ENCODE data around the gene CHST11.

CHST11 gene

DNA sequence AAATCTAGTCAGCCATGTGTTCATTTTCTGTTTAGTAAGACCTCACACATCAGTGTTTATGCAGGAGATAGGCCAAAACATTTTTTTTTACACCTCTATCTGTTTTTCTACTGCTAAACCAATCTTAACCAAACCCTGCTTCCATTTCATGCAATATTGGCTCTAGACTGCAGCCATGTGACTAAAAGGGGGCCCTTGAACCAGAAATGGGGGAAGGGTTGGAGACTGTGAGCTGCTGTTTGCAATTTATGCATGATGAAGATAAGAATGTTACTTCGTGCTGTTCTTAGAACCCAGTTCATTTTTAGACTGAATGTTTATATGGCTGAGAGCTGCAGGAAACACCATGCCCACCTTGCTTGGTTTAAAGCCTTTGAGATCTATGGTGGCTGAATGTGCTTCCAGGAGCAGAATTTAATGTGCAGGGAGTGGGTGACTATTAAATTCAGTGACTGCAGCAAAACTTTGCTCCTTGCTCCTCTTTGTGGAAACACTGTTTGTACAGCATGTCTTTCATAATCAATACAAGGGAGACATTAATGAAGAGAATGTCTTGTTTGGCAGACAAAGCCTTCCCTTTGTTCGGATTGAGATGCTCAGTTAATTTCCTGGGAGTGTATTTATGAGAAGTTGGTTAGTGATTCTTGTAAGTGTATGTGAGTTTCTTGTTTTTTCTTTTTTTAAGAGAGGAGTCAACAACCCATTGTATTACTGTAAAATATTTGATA lies 53.6 kb downstream of the CHST11 start:
- no peak overlapping the region for H3K4me3 ChIP-seq (ENCODE audit: low read depth, low read length)
- TF ChIP-seq, protein P1, sequence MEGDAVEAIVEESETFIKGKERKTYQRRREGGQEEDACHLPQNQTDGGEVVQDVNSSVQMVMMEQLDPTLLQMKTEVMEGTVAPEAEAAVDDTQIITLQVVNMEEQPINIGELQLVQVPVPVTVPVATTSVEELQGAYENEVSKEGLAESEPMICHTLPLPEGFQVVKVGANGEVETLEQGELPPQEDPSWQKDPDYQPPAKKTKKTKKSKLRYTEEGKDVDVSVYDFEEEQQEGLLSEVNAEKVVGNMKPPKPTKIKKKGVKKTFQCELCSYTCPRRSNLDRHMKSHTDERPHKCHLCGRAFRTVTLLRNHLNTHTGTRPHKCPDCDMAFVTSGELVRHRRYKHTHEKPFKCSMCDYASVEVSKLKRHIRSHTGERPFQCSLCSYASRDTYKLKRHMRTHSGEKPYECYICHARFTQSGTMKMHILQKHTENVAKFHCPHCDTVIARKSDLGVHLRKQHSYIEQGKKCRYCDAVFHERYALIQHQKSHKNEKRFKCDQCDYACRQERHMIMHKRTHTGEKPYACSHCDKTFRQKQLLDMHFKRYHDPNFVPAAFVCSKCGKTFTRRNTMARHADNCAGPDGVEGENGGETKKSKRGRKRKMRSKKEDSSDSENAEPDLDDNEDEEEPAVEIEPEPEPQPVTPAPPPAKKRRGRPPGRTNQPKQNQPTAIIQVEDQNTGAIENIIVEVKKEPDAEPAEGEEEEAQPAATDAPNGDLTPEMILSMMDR (IDR thresholded peaks at IDR 0.05; ENCODE audit: control insufficient read depth, extremely low read depth, insufficient read depth): no peak
- no peak for DNase-seq (ENCODE audit: low read depth)

DNA sequence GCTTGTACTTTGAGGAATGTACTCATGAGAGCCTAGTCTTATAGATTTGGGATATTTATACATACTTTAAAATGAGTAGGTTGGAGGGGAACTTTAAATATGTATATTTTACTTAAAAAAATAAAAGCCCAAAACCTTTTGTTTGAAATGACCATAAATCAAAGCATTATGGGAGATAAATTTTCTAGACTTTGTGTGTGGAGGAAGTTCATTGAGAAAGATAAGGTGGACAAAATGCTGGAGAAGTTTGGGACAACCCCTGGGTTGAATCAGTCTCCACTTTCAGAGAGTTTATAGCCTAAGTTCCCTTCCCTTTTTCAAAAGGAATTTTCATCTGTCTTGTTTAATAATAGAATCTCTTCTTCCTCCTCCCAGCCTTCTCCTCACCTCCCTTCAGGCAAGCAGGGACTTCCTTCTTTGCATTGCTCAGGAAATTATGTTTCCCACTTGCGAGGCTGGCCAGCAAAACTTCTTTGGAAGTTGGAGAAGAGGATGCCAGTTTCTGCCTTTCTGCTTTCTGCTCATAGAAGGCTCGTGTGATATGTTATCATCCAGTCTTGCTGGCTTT lies 54.2 kb downstream of the CHST11 start:
- TF ChIP-seq, protein P1 (IDR thresholded peaks at IDR 0.05; ENCODE audit: control insufficient read depth, extremely low read depth, insufficient read depth): no peak
- DNase-seq (ENCODE audit: low read depth): no peak
- H3K4me3 ChIP-seq (ENCODE audit: low read depth, low read length): no peak overlapping the region

DNA sequence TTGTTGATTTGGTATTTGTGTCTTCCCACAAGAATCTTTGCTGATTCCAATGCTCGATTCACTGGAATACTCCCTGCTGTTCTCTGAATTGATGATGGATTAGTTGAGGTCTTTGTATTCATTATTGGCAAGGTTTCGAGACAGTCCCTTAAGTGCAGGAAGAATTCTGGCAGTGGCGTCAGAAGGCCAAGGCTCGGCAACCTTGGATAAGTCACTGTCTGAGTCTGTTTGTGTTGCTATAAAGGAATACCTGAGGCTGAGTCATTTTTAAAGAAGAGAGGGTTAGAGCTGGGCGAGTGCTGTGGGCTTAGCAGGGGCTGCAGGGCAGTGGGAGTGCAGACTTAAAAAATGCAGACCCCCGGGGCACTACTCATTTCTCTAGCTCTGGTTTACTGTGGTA lies 56.9 kb downstream of the CHST11 start:
- DNase-seq (ENCODE audit: low read depth): no peak
- H3K4me3 ChIP-seq (ENCODE audit: low read depth, low read length): no peak overlapping the region
- TF ChIP-seq, protein P1 (IDR thresholded peaks at IDR 0.05; ENCODE audit: control insufficient read depth, extremely low read depth, insufficient read depth): no peak

DNA sequence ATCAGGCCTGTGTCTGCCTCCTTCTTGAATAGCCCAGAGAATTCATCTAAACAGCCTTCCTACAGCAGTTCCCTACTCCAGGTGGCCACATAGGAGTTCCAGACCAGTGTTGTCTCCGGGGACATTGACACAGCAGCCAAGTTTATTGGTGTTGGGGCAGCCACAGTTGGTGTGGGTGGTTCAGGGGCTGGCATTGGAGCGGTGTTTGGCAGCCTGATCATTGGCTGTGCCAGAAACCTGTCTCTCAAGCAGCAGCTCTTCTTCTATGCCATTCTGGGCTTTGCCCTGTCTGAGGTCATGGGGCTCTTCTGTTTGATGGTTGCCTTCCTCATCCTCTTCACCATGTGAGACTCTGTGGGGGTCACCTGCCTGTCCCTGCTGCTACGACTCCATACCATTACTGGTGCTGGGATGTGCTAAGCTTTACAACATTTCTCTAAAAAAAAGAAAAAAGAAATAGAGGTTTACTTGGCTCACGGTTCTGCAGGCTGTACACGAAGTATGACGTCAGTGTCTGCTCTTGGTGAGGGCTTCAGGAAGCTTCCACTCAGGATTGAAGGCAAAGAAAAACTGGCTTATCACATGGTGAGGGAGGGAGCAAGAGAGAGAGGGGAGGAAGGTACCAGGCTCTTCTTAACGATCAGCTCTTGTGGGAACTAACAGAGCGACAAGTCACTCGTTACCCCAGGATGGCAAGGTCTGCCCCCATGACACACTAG lies 57.5 kb downstream of the CHST11 start:
- DNase-seq (ENCODE audit: low read depth): no peak
- no peak overlapping the region for H3K4me3 ChIP-seq (ENCODE audit: low read depth, low read length)
- TF ChIP-seq, protein P1 (IDR thresholded peaks at IDR 0.05; ENCODE audit: control insufficient read depth, extremely low read depth, insufficient read depth): no peak

DNA sequence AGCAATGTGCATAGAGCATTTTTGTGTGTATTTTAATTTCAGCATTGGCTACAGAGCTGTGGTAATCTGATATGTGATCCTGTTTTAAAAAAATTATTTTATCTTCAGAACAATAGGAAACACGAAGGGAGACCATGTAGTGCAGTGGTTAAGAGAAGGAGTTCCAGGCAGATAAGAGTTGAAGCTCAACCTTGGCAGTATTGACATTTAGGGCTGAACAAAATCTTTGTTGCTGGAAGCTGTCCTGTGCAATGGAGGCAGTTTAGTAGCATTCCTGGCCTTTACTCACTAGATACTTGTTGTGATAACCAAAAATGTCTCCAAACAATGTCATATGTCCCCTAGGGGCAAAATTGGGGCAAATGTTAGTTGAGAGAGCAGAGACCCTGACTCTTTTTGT lies 59.2 kb downstream of the CHST11 start:
- DNase-seq (ENCODE audit: low read depth): no peak
- TF ChIP-seq, protein P1 (IDR thresholded peaks at IDR 0.05; ENCODE audit: control insufficient read depth, extremely low read depth, insufficient read depth): no peak
- no peak overlapping the region for H3K4me3 ChIP-seq (ENCODE audit: low read depth, low read length)

DNA sequence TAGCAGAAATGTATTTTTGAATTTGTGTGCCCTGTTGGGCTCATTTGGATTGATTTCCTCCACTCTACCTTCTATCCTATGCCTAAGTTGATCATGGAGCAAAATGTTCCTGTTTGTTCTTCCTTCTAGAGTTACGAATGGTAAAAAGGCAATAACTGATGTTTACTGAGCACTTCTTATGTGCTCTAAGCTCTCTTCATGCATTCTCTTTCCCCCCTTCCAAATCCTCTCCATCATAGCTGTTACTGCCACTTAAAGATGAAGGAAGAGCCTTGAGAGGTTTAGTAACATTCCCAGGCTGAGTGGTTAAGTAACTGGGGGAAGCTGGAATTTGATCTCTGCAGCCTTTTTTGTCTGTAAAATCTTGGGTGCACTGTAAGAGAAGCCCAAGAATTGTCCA lies 60.1 kb downstream of the CHST11 start:
- TF ChIP-seq, protein P1 (IDR thresholded peaks at IDR 0.05; ENCODE audit: control insufficient read depth, extremely low read depth, insufficient read depth): no peak
- no peak overlapping the region for H3K4me3 ChIP-seq (ENCODE audit: low read depth, low read length)
- DNase-seq (ENCODE audit: low read depth): no peak
